ENCODE data around the gene RTTN. TPM values are rescaled to one million over a fixed set of nuclear protein-coding genes. Genes with fewer than 3 reads are reported as not detected.

The RTTN gene
- total RNA-seq, 3 donors from 2014 or later: 13.0 to 15.3 (median 15.2) TPM

DNA sequence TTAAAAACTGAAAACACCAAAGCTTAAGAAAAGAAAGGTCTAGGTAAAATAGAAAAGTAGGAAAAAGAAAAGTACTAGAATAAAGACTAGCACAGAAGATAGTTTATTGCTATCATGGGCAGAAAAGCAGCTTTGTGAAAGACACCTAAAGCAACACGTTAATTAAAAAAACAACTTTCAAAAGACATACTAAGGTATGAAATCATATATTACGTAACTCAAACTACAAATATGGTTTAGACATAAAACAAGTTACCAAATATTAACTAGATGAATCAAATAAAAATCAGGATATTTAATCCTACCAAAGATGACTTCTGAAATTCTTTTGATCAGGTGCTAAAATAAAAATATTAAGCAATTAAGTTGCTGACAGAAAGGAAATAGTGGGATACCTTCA is 30.3 kb downstream of the RTTN start:
- TF ChIP-seq, protein P1, sequence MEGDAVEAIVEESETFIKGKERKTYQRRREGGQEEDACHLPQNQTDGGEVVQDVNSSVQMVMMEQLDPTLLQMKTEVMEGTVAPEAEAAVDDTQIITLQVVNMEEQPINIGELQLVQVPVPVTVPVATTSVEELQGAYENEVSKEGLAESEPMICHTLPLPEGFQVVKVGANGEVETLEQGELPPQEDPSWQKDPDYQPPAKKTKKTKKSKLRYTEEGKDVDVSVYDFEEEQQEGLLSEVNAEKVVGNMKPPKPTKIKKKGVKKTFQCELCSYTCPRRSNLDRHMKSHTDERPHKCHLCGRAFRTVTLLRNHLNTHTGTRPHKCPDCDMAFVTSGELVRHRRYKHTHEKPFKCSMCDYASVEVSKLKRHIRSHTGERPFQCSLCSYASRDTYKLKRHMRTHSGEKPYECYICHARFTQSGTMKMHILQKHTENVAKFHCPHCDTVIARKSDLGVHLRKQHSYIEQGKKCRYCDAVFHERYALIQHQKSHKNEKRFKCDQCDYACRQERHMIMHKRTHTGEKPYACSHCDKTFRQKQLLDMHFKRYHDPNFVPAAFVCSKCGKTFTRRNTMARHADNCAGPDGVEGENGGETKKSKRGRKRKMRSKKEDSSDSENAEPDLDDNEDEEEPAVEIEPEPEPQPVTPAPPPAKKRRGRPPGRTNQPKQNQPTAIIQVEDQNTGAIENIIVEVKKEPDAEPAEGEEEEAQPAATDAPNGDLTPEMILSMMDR (IDR thresholded peaks at IDR 0.05): no peak
- Histone ChIP-seq H3K4me1 (ENCODE audit: low read depth) (no peaks in the 10 kb centered on the region), H3K36me3 (ENCODE audit: low read depth) (no peaks in the 10 kb centered on the region), H3K4me3 (no peak overlapping the region), H3K9me3 (no peaks in the 10 kb centered on the region)
- DNase-seq: no peak
- ATAC-seq: no peak
- intact Hi-C loops (cut with DNase I, micrococcal nuclease): no loop called here

DNA sequence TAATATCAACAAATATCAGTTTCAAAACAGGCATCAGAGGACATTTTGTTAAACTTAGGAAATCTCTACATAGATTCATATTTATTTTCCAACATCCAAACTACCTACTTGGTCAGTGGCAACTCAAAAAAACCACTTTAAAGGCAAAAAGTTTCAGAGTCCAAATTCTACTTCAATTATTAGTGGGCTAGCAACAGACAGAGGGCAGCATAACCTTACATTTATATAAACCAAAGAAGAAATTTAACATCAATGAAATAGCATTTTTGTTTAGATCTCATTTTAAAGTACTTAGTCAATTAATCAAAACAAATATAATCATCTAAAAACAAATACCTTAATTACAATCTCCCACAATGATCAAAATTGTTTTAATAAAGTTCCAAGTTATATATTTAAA is 33.3 kb downstream of the RTTN start:
- TF ChIP-seq, protein P1 (IDR thresholded peaks at IDR 0.05): no peak
- Histone ChIP-seq H3K36me3 (ENCODE audit: low read depth) (no peaks in the 10 kb centered on the region), H3K4me1 (ENCODE audit: low read depth) (no peaks in the 10 kb centered on the region), H3K4me3 (no peak overlapping the region), H3K9me3 (no peaks in the 10 kb centered on the region)
- DNase-seq: no peak
- intact Hi-C loops (cut with DNase I, micrococcal nuclease): no loop called here
- ATAC-seq: no peak

DNA sequence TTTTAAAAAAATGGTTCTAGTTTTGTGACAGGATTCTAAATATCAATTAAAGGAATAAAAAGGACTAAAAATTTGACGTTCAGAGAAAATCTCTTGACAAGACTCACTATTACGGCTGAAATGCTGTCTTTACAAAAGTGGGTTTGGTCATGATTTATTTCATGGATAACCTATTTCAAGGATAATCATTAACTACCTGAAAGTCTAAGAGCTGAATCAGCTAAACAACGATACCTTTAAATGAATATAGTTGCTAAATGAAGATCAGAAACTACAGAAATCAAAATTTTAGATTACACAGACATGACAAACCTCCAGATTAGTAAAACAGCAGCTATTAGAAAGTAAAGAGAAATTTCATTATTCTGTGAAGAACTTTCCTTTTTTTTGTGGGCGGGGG is 35.7 kb downstream of the RTTN start:
- ATAC-seq: no peak
- intact Hi-C loops (cut with DNase I, micrococcal nuclease): no loop called here
- Histone ChIP-seq H3K9me3 (no peaks in the 10 kb centered on the region), H3K4me3 (no peak overlapping the region), H3K36me3 (ENCODE audit: low read depth) (no peaks in the 10 kb centered on the region), H3K4me1 (ENCODE audit: low read depth) (no peaks in the 10 kb centered on the region)
- no peak for DNase-seq
- TF ChIP-seq, protein P1 (IDR thresholded peaks at IDR 0.05): no peak

DNA sequence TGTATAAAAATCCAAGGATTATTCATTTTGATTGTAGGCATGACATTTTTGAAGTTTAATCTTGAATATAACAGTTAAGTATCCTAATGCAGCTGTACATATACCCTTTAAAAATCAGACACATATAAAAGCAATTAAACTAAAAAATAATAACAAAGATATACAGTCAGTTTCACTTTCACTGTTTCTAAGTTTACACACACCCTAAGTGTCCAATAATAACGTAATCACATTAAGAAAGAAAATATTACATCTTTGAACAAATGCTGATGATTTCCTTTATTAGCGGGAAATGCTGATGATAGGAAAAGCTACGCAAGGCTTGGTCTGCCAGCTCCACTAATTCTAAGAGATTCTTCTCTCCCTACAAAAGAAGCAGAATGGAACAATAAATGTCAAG is 38.8 kb downstream of the RTTN start:
- Histone ChIP-seq H3K4me1 (ENCODE audit: low read depth) (no peaks in the 10 kb centered on the region), H3K4me3 (no peak overlapping the region), H3K9me3 (no peaks in the 10 kb centered on the region), H3K36me3 (ENCODE audit: low read depth) (no peaks in the 10 kb centered on the region)
- DNase-seq (no peak), ATAC-seq (no peak)
- TF ChIP-seq, protein P1 (IDR thresholded peaks at IDR 0.05): no peak
- intact Hi-C loops (cut with DNase I, micrococcal nuclease): no loop called here

DNA sequence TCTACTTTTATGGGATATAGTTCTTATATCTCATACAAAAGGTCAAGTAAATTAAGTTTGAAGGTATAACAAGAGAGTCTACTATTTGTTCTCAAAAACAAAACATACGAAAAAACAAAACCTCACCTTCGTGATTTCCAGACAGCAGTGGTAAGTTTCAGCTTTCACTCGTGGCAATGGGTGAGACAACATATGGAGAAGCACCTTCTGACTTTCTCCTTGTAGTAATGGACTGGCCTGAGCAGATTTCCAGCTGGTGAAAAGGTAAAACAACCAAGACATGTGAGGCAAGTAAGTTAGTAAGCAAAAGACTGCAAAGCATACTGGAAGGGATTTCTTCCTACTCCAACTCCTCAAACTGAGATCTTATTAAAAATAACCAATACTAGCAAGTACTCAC is 39.6 kb downstream of the RTTN start:
- ATAC-seq (no peak), DNase-seq (no peak)
- no peak overlapping the region for H3K4me3 ChIP-seq
- H3K9me3 ChIP-seq: no peaks in the 10 kb centered on the region
- no peaks in the 10 kb centered on the region for H3K36me3 ChIP-seq (ENCODE audit: low read depth)
- H3K4me1 ChIP-seq (ENCODE audit: low read depth): no peaks in the 10 kb centered on the region
- intact Hi-C loops (cut with DNase I, micrococcal nuclease): no loop called here
- TF ChIP-seq, protein P1 (IDR thresholded peaks at IDR 0.05): no peak

DNA sequence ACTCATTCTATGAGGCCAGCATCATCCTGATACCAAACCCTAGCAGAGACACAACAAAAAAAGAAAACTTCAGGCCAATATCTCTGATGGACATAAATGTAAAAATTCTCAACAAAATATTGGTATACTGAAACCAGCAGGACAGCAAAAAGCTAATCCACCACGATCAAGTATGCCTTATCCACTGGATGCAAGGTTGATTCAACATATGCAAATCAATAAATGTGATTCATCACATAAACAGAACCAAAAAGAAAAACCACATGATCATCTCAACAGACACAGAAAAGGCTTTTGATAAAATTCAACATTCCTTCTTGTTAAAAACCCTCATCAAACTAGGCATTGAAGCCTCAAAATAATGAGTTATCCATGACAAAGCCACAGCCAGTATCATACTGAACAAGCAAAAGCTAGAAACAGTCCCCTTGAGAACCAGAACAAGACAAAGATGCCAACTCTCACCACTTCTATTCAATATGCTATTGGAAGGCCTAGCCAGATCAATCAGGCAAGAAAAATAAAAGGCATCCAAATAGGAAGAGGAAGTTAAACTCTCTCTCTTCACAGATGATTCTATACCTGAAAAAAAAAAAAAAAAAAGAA is 45.3 kb downstream of the RTTN start:
- TF ChIP-seq, protein P1 (IDR thresholded peaks at IDR 0.05): no peak
- intact Hi-C loops (cut with DNase I, micrococcal nuclease): no loop called here
- DNase-seq: no peak
- no peak for ATAC-seq
- Histone ChIP-seq H3K4me3 (no peak overlapping the region), H3K36me3 (ENCODE audit: low read depth) (no peaks in the 10 kb centered on the region), H3K9me3 (no peaks in the 10 kb centered on the region), H3K4me1 (ENCODE audit: low read depth) (no peaks in the 10 kb centered on the region)
